Activated CD4-positive, alpha-beta T cell treated with anti-CD3 and anti-CD28 coated beads for 36 hours (primary cell): ENCODE results near the gene KCNG2. TPM values are rescaled to one million over a fixed set of nuclear protein-coding genes. Genes with fewer than 3 reads are reported as not detected.
"Not testable (repeated sequence)": the region's sequence is repeated elsewhere in the genome, so short reads cannot be mapped to it uniquely, and the experiment has no call there.

ENCODE experiments used
- ATAC-seq: fragments of 200-7000 bp; cut with Tn5 transposase; one replicate; pipeline ENCODE4 v1.10.0; 2021; ENCODE audit warnings: mild to moderate bottlenecking, moderate library complexity
- CTCF ChIA-PET: fragments of 350-600 bp; sonication (Branson Sonifier 250); formaldehyde crosslinking; loops from one replicate; lab custom pipeline; 2021; ENCODE audit warnings: antibody characterized with exemption; lab: Charles Lee
- POLR2A ChIA-PET: fragments of 350-600 bp; sonication (Branson Sonifier 250); formaldehyde crosslinking; loops from one replicate; lab custom pipeline; 2021; ENCODE audit warnings: antibody characterized with exemption, inconsistent platforms; lab: Charles Lee
- DNase-seq: peaks from one replicate; pipeline ENCODE4 v3.0.0-alpha.2; 2020
- H3K27ac Mint-ChIP-seq: one replicate; pipeline ENCODE4 v1.8.0; 2021; ENCODE audit warnings: mixed read lengths
- H3K27me3 Mint-ChIP-seq: one replicate; pipeline ENCODE4 v1.8.0; 2021; ENCODE audit warnings: mixed read lengths
- H3K36me3 Mint-ChIP-seq: one replicate; pipeline ENCODE4 v1.8.0; 2021; ENCODE audit warnings: low read depth, mixed read lengths
- H3K4me1 Mint-ChIP-seq: one replicate; pipeline ENCODE4 v1.8.0; 2021; ENCODE audit warnings: mixed read lengths
- H3K4me3 Mint-ChIP-seq: one replicate; pipeline ENCODE4 v1.8.0; 2021; ENCODE audit warnings: mild to moderate bottlenecking, moderate library complexity, mixed read lengths
- H3K9me3 Mint-ChIP-seq: one replicate; pipeline ENCODE4 v1.8.0; 2021; ENCODE audit warnings: low read depth, mixed read lengths
- intact Hi-C, 2 experiments: fragments of 100-400 bp; cut with DNase I in 1 of 2; cut with micrococcal nuclease in 1 of 2; formaldehyde crosslinking; loops; one replicate each; pipeline versions ENCODE4 v1.14.2 to v1.15.1; 2022 to 2024; cut with DNase I, micrococcal nuclease
- total RNA-seq, 2 experiments: library from RNA; stranded (reverse); gene quantifications; one replicate each; pipeline ENCODE4 v1.2.3, GENCODE V29; 2021

KCNG2 gene
- total RNA-seq, 2 experiments from 2014 or later, result not detected

- Mint-ChIP-seq H3K36me3 (no peaks in the 10 kb centered on the region), H3K4me1 (no peaks in the 10 kb centered on the region), H3K4me3 (no peak overlapping the region), H3K9me3 (no peaks in the 10 kb centered on the region), H3K27ac (no peak overlapping the region), H3K27me3 (no peaks in the 10 kb centered on the region)
- ChIA-PET CTCF (no interaction called here), POLR2A (no interaction called here)
- intact Hi-C loops, result no loop called here
- ATAC-seq (no peak), DNase-seq (no peak)
Measured at GRCh38 chr18:79872527-79873444, 75.0 kb downstream of the KCNG2 start.

- ChIA-PET CTCF (no interaction called here), POLR2A (interaction anchor here (0.6 kb wide), 1 partner anchor 308 kb away, joined by 4 read pairs; no protein-coding TSS in a partner anchor)
- no peak overlapping the region for H3K27ac Mint-ChIP-seq
- no peak overlapping the region for H3K4me3 Mint-ChIP-seq
- no peak for DNase-seq
- no peaks in the 10 kb centered on the region for H3K9me3 Mint-ChIP-seq
- H3K4me1 Mint-ChIP-seq, result no peaks in the 10 kb centered on the region
- intact Hi-C loops, result no loop called here
- H3K36me3 Mint-ChIP-seq, result no peaks in the 10 kb centered on the region
- ATAC-seq, result no peak
- H3K27me3 Mint-ChIP-seq, result no peaks in the 10 kb centered on the region
Measured at GRCh38 chr18:79873449-79874110, 75.8 kb downstream of the KCNG2 start.

- Mint-ChIP-seq H3K4me3 (no peak overlapping the region), H3K27me3 (no peaks in the 10 kb centered on the region), H3K9me3 (no peaks in the 10 kb centered on the region), H3K4me1 (no peaks in the 10 kb centered on the region), H3K27ac (no peak overlapping the region), H3K36me3 (no peaks in the 10 kb centered on the region)
- DNase-seq, result no peak
- ATAC-seq, result no peak
- CTCF ChIA-PET, result interaction anchor here (0.7 kb wide), 1 partner anchor 315 kb away, joined by 3 read pairs; no protein-coding TSS in a partner anchor
- POLR2A ChIA-PET, result no interaction called here
- intact Hi-C loops, result no loop called here
Measured at GRCh38 chr18:79874553-79875530, 77.1 kb downstream of the KCNG2 start.

- no peaks in the 10 kb centered on the region for H3K27me3 Mint-ChIP-seq
- no peak overlapping the region for H3K27ac Mint-ChIP-seq
- H3K36me3 Mint-ChIP-seq, result no peaks in the 10 kb centered on the region
- intact Hi-C loops, result no loop called here
- peak; percentile 1 for DNase-seq
- no peak overlapping the region for H3K4me3 Mint-ChIP-seq
- ChIA-PET POLR2A (no interaction called here), CTCF (no interaction called here)
- H3K9me3 Mint-ChIP-seq, result no peaks in the 10 kb centered on the region
- ATAC-seq, result no peak
- no peaks in the 10 kb centered on the region for H3K4me1 Mint-ChIP-seq
Measured at GRCh38 chr18:79875531-79875919, 77.8 kb downstream of the KCNG2 start.

GRCh38 chr18:79875931-79876461 is 78.3 kb downstream of the KCNG2 start:
- ATAC-seq (no peak), DNase-seq (peak; percentile 2)
- Mint-ChIP-seq H3K4me1 (no peaks in the 10 kb centered on the region), H3K4me3 (no peak overlapping the region), H3K27ac (no peak overlapping the region), H3K36me3 (no peaks in the 10 kb centered on the region), H3K27me3 (no peaks in the 10 kb centered on the region), H3K9me3 (no peaks in the 10 kb centered on the region)
- POLR2A ChIA-PET, result no interaction called here
- intact Hi-C loops, result no loop called here
- CTCF ChIA-PET, result no interaction called here

GRCh38 chr18:79876497-79876896 is 78.8 kb downstream of the KCNG2 start:
- Mint-ChIP-seq H3K9me3 (no peaks in the 10 kb centered on the region), H3K27ac (no peak overlapping the region), H3K27me3 (no peaks in the 10 kb centered on the region), H3K4me1 (no peaks in the 10 kb centered on the region), H3K4me3 (no peak overlapping the region), H3K36me3 (no peaks in the 10 kb centered on the region)
- intact Hi-C loops, result no loop called here
- no peak for ATAC-seq
- POLR2A ChIA-PET, result no interaction called here
- CTCF ChIA-PET, result no interaction called here
- DNase-seq, result no peak

- Mint-ChIP-seq H3K27me3 (no peaks in the 10 kb centered on the region), H3K4me3 (no peak overlapping the region), H3K4me1 (no peaks in the 10 kb centered on the region), H3K27ac (no peak overlapping the region), H3K36me3 (no peaks in the 10 kb centered on the region), H3K9me3 (no peaks in the 10 kb centered on the region)
- POLR2A ChIA-PET, result no interaction called here
- CTCF ChIA-PET, result no interaction called here
- intact Hi-C loops, result no loop called here
- DNase-seq (no peak), ATAC-seq (no peak)
Measured at GRCh38 chr18:79877163-79878091, 79.7 kb downstream of the KCNG2 start.

GRCh38 chr18:79878246-79878645 is 80.5 kb downstream of the KCNG2 start:
- intact Hi-C loops, H3K4me1 Mint-ChIP-seq, H3K4me3 Mint-ChIP-seq, H3K36me3 Mint-ChIP-seq, DNase-seq, H3K9me3 Mint-ChIP-seq, H3K27me3 Mint-ChIP-seq, POLR2A ChIA-PET, H3K27ac Mint-ChIP-seq, ATAC-seq, CTCF ChIA-PET: not testable (repeated sequence)

- no peaks in the 10 kb centered on the region for H3K9me3 Mint-ChIP-seq
- ChIA-PET CTCF (no interaction called here), POLR2A (no interaction called here)
- H3K27ac Mint-ChIP-seq, result no peak overlapping the region
- no peak for ATAC-seq
- no peaks in the 10 kb centered on the region for H3K4me1 Mint-ChIP-seq
- no peaks in the 10 kb centered on the region for H3K36me3 Mint-ChIP-seq
- no peaks in the 10 kb centered on the region for H3K27me3 Mint-ChIP-seq
- intact Hi-C loops, result no loop called here
- DNase-seq, result peak; percentile 3
- H3K4me3 Mint-ChIP-seq, result no peak overlapping the region
Measured at GRCh38 chr18:79878741-79879378, 81.1 kb downstream of the KCNG2 start.

GRCh38 chr18:79879566-79879965 is 81.8 kb downstream of the KCNG2 start:
- no peak for DNase-seq
- ChIA-PET CTCF (no interaction called here), POLR2A (no interaction called here)
- Mint-ChIP-seq H3K36me3 (no peaks in the 10 kb centered on the region), H3K27ac (no peak overlapping the region), H3K9me3 (no peaks in the 10 kb centered on the region), H3K4me3 (no peak overlapping the region), H3K4me1 (no peaks in the 10 kb centered on the region), H3K27me3 (no peaks in the 10 kb centered on the region)
- intact Hi-C loops, result no loop called here
- no peak for ATAC-seq
